SK-N-SH (cell line): Measurements from ENCODE around the gene NHS.

ENCODE experiments used
- CTCF ChIP-seq: fragments of 200-600 bp; sonication (generic); IDR thresholded peaks from 2 replicates; pipeline ENCODE4 v1.6.1; 2017; ENCODE audit warnings: antibody characterized with exemption, mild to moderate bottlenecking, moderate library complexity
- EP300 ChIP-seq, 2 experiments: IDR thresholded peaks; 2 replicates each; pipeline versions ENCODE4 v1.4.0 to v1.6.1; 2012; ENCODE audit warnings: borderline replicate concordance in 1 of 2, low read depth in 1 of 2, low read length in 1 of 2
- GABPA ChIP-seq: IDR thresholded peaks from 2 replicates; pipeline ENCODE4 v1.4.0; 2012; ENCODE audit warnings: low read depth, mild to moderate bottlenecking
- MXI1 ChIP-seq: IDR thresholded peaks from 2 replicates; pipeline ENCODE4 v1.6.1; 2012; ENCODE audit warnings: mild to moderate bottlenecking, low read depth, low read length, improper control_type of control experiment
- SIN3A ChIP-seq: IDR thresholded peaks from 2 replicates; pipeline ENCODE4 v1.6.1; 2012; ENCODE audit warnings: low read depth, mild to moderate bottlenecking, low read length, moderate library complexity, borderline replicate concordance

- 0 out of 2 replicates have a peak, but pooled peaks have one; percentile 16 for TF ChIP-seq MXI1
- TF ChIP-seq EP300 (IDR thresholded peaks at IDR 0.05; ENCODE audit: borderline replicate concordance in 1 of 2, low read depth in 1 of 2, low read length in 1 of 2): no peak
- TF ChIP-seq SIN3A: no peak
- peak; percentile 82 for TF ChIP-seq CTCF
- TF ChIP-seq GABPA: no peak
Observed at GRCh38 chrX:17689971-17690409, 315.0 kb downstream of the NHS start.
